ENCODE measurements around the gene EMSY.
"Not testable (repeated sequence)": the region's sequence is repeated elsewhere in the genome, so short reads cannot be mapped to it uniquely, and the experiment has no call there.

Gene EMSY

GRCh38 chr11:76400967-76401366, 43.9 kb upstream of the EMSY start:
- no peak overlapping the region for H3K4me3 ChIP-seq (replicated peaks; ENCODE audit: insufficient read depth, low read length)
- TF ChIP-seq POLR2AphosphoS5 (IDR thresholded peaks at IDR 0.05; ENCODE audit: low read depth) = no peak
- TF ChIP-seq GABPA (IDR thresholded peaks at IDR 0.05; ENCODE audit: low read depth) = no peak
- no peak for TF ChIP-seq REST (IDR thresholded peaks at IDR 0.05; ENCODE audit: insufficient replicate concordance, low read depth)
- TF ChIP-seq SPI1 (IDR thresholded peaks at IDR 0.05; ENCODE audit: borderline replicate concordance, low read depth) = no peak
- no peak for TF ChIP-seq CTCF (IDR thresholded peaks at IDR 0.05; ENCODE audit: insufficient read depth, low read length)
- H3K27me3 ChIP-seq (ENCODE audit: insufficient read depth, poor library complexity, severe bottlenecking) = no peaks in the 10 kb centered on the region
- H3K27ac ChIP-seq (replicated peaks) = no peak overlapping the region
- DNase-seq (ENCODE audit: low read depth in 1 of 2, low spot score in 1 of 2) = no peak

GRCh38 chr11:76401484-76401883, 43.3 kb upstream of the EMSY start:
- not testable (repeated sequence) for H3K27me3 ChIP-seq (ENCODE audit: insufficient read depth, poor library complexity, severe bottlenecking); H3K27ac ChIP-seq (replicated peaks); DNase-seq (ENCODE audit: low read depth in 1 of 2, low spot score in 1 of 2); H3K4me3 ChIP-seq (replicated peaks; ENCODE audit: insufficient read depth, low read length)

GRCh38 chr11:76406359-76406758, 38.5 kb upstream of the EMSY start:
- Histone ChIP-seq H3K4me3 (replicated peaks; ENCODE audit: insufficient read depth, low read length) (no peak overlapping the region), H3K27me3 (ENCODE audit: insufficient read depth, poor library complexity, severe bottlenecking) (no peaks in the 10 kb centered on the region), H3K27ac (replicated peaks) (no peak overlapping the region)
- DNase-seq (ENCODE audit: low read depth in 1 of 2, low spot score in 1 of 2) = no peak
- TF ChIP-seq GABPA (IDR thresholded peaks at IDR 0.05; ENCODE audit: low read depth) (no peak), REST (IDR thresholded peaks at IDR 0.05; ENCODE audit: insufficient replicate concordance, low read depth) (no peak), CTCF (IDR thresholded peaks at IDR 0.05; ENCODE audit: insufficient read depth, low read length) (no peak), POLR2AphosphoS5 (IDR thresholded peaks at IDR 0.05; ENCODE audit: low read depth) (no peak), SPI1 (IDR thresholded peaks at IDR 0.05; ENCODE audit: borderline replicate concordance, low read depth) (no peak)

- H3K4me3 ChIP-seq (replicated peaks; ENCODE audit: insufficient read depth, low read length) = no peak overlapping the region
- DNase-seq (ENCODE audit: low read depth in 1 of 2, low spot score in 1 of 2) = no peak
Measured at GRCh38 chr11:76408171-76408965, 36.5 kb upstream of the EMSY start.

More at GRCh38 chr11:76408171-76408965, 36.5 kb upstream of the EMSY start:
- TF ChIP-seq SPI1 (IDR thresholded peaks at IDR 0.05; ENCODE audit: borderline replicate concordance, low read depth) (no peak), POLR2AphosphoS5 (IDR thresholded peaks at IDR 0.05; ENCODE audit: low read depth) (no peak), GABPA (IDR thresholded peaks at IDR 0.05; ENCODE audit: low read depth) (no peak), CTCF (IDR thresholded peaks at IDR 0.05; ENCODE audit: insufficient read depth, low read length) (no peak), REST (IDR thresholded peaks at IDR 0.05; ENCODE audit: insufficient replicate concordance, low read depth) (no peak)
- Histone ChIP-seq H3K27ac (replicated peaks) (no peak overlapping the region), H3K27me3 (ENCODE audit: insufficient read depth, poor library complexity, severe bottlenecking) (no peaks in the 10 kb centered on the region)

Measured in HL-60 (cell line).